HG03342 (cell line): ENCODE measurements around the gene ABHD14A.
A peak's percentile ranks its signal among the peaks of the same experiment; 100 is the strongest.
"Not testable (repeated sequence)": the region's sequence is repeated elsewhere in the genome, so short reads cannot be mapped to it uniquely, and the experiment has no call there.

Experiments
- ATAC-seq: cut with Tn5 transposase; IDR thresholded peaks from one replicate; pipeline ENCODE4 v1.9.1; 2021; ENCODE audit warnings: mild to moderate bottlenecking, moderate library complexity; ENCODE audit not compliant: unreplicated experiment

The ABHD14A gene

GRCh38 chr3:51974963-51975851, at the start of gene ABHD14A:
TSS of gene ABHD14A (plus strand) at chr3:51975064. CDS start at chr3:51975136, 72 bp downstream.
- peak; percentile 57 for ATAC-seq

GRCh38 chr3:51927061-51927977, 47.5 kb upstream of the ABHD14A start:
- ATAC-seq, result no peak

GRCh38 chr3:51928438-51928837, 46.4 kb upstream of the ABHD14A start:
- ATAC-seq, result no peak

GRCh38 chr3:51928981-51929380, 45.9 kb upstream of the ABHD14A start:
- ATAC-seq, result not testable (repeated sequence)

- no peak for ATAC-seq
Observed at GRCh38 chr3:51929420-51930003, 45.4 kb upstream of the ABHD14A start.

GRCh38 chr3:51930439-51930838, 44.4 kb upstream of the ABHD14A start:
- no peak for ATAC-seq

GRCh38 chr3:51931756-51932155, 43.1 kb upstream of the ABHD14A start:
- ATAC-seq, result no peak

GRCh38 chr3:51932471-51933370, 42.1 kb upstream of the ABHD14A start:
- ATAC-seq, result no peak

GRCh38 chr3:51933471-51934138, 41.3 kb upstream of the ABHD14A start:
- no peak for ATAC-seq

- no peak for ATAC-seq
Observed at GRCh38 chr3:51934139-51934850, 40.6 kb upstream of the ABHD14A start.

- ATAC-seq, result no peak
Observed at GRCh38 chr3:51934991-51935885, 39.6 kb upstream of the ABHD14A start.

- no peak for ATAC-seq
Observed at GRCh38 chr3:51935886-51936755, 38.7 kb upstream of the ABHD14A start.

GRCh38 chr3:51937014-51937413, 37.9 kb upstream of the ABHD14A start:
- ATAC-seq, result no peak

- no peak for ATAC-seq
Observed at GRCh38 chr3:51937611-51938450, 37.0 kb upstream of the ABHD14A start.

GRCh38 chr3:51938780-51939425, 36.0 kb upstream of the ABHD14A start:
- no peak for ATAC-seq
